HG02678 (cell line): ENCODE data around the gene LOXHD1.

Experiments
- ATAC-seq: cut with Tn5 transposase; IDR thresholded peaks from one replicate; pipeline ENCODE4 v1.9.1; 2021; ENCODE audit warnings: mild to moderate bottlenecking, moderate library complexity; ENCODE audit not compliant: unreplicated experiment

The LOXHD1 gene

DNA sequence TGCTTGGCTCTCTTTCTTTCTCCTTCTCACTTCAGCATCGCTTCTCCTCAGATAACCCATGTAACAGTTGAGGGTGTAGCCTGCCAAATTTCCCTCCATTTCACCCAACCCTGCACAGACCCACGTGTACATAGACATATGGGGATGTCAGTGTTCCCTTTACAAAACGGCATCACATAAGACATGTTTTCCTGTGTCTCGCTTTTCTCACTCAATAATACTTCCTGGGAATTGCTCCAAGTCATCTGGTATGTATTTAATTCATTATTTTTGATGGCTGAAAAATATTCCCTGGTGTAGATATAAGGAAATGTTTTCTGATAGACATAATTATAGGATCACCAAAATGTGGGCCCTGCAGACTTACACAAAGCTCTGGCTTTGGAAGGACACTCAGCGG is 176.8 kb downstream of the LOXHD1 start:
- no peak for ATAC-seq

DNA sequence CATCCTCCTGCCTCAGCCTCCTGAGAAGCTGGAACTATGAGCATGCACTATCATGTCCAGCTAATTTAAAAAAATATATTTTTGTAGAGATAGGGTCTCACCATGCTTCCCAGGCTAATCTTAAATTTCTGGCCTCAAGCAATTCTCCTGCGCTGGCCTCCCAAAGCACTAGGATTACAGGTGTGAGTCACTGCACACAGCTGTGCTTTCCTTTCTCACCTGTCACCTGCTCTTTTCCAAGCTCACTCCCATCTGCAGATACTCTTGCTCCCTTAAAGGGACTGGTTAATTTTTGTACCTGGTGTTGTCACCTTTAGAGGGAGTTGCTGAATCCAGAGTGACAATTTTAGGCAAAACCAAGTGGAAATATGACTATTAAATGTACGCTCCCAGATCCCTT is 178.2 kb downstream of the LOXHD1 start:
- ATAC-seq, result no peak

DNA sequence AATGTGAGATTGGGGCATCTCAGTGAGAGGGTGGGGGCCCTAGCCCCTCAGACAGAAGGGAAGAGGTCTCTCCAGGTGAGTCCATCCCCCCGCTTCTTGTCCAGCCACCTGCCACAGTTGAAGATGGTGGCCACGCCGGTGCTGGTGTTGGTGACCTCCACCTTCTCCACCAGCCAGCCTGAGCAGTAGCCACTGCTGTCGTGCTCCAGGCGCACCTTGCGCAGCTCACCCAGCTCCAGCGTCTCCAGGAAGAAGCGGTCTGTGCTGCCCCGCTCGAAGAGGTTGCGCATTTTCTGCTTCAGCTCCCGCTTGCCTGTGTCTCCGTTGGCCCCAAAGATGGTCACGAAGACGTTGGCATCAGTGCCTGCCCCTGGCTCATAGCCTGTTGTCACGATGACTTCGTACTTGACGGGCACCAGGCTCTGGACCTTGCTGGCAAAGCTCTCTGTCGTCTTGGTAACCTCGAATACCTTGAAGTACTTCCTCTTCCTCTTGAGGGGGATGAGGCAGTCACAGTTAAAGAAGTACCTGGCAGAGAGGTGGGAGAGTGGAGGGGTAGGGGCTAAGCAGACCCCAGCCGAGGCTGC is 179.5 kb downstream of the LOXHD1 start:
- ATAC-seq, result no peak

DNA sequence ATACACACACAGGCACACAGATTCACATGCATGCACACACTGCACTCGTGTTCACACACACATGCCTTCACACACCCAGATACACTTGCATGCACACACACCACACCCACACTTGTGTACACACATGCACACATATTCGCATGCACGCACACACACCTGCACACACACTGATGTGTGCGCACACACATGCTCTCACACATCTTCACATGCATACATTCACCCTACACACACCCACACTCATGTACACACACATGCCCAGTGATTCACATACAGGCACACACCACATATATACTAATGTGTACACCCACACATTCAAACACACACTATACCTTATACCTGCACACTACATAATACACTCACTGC is 181.6 kb downstream of the LOXHD1 start:
- ATAC-seq, result no peak

DNA sequence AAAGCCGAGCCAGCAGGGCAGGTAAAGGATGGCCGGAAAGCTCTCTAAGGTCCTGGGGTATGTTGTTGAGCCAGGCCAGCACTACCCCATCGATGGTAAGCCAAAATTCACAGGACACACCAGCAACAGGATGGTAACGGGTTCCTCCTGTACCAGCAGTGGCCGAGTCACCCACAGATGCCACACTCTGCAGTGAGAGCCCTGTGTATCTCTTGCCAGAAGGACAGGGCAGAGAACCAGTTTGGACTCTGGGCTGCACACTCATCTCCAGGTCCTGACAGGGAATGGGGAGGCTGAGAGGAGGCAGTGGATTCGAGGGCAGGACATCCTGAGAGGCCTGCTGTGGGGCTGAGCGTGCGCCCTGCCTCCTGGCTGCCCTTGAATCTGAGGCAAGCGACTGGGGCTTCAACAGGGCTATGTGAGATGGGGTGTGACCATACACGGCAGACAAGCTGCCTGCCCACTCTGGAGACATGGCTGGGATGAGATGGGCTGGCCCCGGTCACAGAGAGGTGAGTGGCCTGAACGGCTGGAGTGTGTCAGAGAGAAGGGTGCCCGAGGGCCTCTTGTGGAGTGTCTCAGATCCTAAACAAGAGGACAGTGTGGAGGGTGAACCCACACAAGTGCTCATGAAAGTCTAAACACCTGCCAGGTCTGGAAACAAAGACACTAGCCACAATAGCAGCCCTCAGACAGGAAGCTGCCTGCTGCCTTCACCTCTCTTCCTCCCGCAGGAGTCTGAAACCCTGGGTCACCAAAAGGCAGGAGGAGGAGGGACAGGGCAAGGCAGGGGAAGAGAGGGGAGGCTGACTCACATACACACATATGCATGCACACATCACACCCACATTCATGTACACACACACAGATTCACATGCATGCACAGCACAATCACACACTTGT is 182.3 kb downstream of the LOXHD1 start:
- no peak for ATAC-seq

DNA sequence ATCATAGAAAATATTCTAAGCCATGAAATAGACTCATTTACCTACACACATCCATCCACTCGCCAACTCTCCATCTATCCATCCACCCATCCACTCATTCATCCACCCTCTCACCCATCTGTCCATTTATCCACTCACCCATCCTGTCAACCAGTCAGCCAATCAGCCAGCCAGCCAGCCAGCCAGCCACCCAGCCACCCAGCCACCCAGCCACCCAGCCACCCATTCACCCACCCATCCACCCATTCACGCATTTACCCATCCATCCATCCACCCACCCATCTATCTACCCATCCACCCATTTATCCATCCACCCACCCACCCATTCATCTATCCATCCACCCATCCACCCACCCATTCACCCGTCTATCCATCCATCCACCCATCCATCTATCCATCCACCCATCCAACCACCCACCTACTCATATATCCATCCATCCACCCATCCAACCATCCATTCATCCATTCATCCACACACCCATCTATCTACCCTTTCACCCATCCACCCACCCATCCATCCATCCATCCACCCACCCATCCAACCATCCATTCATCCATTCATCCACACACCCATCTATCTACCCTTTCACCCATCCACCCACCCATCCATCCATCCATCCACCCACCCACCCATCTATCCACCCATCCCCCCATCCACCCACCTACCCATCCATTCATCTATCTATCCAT is 185.1 kb downstream of the LOXHD1 start:
- no peak for ATAC-seq

DNA sequence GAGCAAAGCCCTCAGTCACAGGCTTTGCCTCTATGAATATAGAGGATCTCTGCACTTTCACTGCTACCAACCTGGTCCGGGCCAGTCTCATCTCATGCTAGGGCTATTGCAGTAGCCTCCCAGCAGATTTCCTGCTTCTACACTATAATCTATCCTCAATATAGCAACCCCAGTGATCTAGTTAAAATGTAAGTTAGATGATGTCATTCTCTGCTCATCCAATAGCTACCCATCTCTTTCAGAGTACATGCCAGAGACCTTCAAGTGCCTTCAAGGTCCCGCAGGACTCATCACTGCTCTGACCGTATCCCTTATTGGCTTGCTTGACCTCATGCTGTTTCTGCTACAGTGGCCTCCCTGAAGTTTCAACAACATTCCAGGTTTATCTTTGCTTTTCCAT is 186.3 kb downstream of the LOXHD1 start:
- ATAC-seq, result no peak

DNA sequence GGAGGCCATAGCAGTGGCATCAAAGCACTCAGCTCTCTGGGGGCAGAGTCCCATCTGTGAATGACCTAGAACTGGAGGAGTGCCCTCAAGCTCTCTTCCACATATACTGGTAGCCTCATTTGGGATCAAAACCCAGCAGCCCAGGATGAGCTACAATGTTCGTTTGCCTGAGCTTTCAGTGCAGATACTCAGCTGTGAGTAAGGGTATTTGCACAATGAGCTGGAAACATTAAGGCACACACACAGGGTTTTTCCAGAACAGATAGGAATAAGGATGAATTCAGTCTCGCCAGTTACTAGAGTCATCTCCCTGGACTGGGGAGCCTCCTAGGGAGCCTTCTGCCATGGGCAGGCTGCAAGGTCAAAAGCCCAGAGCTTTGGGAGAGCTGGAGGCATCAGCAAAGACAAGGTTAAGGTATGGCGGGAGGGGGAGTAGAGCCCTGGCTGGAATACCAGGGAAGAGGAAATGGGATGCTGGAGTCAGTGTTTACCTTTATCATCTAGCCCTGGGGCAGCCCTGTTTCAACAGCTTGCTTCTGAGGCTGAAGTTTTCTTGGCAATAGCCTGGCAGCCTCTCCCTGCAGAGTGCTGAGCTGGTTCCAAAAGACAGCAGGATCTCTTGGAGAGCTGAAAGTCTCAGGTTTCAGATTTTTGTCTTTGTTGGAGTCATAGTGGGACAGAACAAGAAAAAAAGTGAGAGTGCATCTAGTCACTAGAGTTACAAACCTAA is 187.7 kb downstream of the LOXHD1 start:
- no peak for ATAC-seq

DNA sequence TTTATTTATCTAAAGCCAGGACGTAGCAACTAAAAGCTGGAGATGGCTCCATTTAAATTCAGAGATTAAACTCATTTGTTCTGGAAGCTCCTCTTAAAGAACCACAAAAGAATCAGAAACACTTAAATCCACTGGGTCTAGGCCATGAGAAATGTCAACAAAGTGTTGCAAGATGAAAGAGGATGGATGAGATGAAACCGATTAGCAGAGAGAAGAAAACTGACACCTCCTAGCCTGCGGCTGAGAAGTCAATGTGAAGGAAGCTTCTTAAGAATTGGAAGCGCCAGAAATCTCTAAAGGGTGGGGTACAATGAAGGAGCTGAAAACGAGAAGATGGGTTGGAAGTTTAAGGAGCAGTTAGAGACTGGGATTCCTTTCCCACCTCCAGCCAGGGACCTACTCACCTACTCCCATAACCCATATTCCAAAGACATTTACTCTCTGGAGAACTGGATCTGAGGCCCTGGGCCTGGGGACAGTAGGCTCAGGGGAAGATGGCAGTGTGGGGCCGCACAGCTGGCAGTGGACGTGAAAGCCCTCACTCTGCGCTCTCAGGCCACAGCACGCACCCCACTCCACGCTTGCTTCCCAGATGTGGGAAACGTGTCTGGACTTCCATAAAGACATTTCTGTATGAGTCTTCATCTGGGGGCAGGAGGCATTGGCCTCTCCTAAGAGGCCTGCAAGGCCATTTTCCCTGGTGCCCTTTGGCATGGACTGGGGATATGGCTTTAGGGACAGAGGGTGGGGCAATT is 188.4 kb downstream of the LOXHD1 start:
- no peak for ATAC-seq

DNA sequence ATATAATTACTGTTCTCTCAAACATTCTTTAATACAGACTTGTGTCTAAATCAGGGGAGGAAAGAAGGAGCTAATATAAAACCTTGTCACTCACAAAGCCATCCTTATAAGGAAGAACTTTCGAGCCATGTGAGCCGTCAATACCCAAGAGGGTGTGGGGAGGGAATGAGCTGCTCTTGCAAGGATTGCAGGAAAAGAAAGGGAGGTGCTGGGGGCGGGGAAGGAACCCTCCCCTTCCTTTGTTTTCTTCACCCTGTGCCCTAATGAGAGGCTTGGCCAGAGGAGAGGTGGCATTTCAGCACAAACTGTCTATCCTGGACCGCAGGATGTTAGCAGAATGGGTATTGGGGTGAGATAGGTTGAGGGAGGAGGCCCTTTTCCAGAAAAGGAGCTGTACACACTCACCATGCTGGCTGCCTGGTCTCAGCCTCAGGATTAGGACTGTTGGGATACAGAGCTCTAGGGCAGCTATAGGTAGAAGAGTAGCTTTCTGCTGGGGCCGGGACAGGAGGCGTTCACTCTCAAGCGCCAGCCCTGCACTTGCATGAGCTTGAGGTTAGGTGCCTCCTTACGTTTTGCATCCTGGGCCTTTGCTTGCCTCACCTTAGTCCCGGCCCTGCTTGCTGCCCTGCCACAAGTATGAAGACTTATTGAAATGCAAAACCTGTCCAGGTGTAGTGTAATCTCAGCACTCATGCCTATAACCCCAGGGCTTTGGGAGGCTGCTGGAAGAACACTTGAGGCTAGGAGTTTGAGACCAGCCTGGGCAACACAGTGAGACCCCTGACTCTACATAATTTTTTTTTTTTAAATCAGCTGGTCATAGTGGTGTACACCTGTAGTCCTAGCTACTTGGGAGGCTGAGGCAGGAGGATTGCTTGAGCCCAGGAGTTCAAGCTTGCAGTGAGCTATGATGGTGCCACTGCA is 190.5 kb downstream of the LOXHD1 start:
- ATAC-seq, result no peak

DNA sequence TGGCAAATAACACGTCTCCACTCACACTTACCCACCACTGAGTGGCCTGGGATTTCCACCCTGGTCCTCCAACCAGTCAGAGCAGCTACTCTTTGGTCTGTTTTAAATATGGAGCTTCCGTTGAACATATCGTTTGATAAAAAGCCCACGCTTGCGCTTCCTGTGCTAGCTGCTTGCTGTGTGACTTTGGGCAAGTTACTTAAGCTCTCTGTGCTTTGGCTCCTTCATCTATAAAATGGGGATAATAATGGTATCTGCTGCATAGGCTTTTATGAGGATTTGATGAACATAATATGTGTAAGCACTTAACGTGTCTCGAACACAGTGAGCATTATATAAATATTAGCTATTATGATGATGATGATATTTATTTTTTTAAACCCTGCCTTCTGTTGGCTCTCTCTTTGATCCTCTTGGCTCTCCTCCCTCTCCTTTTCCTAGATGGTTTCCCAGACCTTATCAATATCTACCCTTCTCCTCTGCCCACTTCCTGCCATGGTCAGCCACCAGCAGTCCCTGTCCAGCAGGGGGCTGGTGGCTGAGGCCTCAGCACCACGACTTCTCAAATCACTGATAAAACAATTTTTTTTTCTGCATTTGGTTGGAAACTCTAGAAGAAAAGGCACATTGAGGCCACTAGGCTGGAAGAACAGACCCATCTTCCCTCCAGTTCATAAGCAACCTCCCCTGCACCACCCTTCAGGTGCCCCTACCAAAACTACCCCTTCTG is 191.9 kb downstream of the LOXHD1 start:
- ATAC-seq, result no peak

DNA sequence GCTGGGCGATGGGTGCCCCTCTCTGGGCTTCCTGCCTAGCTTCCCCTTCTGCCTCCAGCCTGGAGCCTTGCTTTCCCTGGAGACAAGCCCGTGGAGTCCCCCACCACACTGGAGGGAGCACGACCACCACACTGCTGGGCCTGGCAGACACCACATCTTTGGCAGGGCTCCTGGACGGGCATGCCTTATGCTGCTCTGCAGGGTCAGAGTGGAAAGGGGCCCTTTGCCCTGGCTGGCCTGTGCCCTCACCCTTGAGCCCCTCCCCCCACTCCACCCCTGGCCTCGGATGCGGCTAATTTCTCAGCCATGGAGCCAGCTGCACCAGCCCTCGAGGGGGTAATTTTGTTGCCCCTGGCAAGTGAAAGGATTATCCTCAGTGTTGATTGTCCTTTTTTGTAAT is 194.5 kb downstream of the LOXHD1 start:
- ATAC-seq, result no peak

DNA sequence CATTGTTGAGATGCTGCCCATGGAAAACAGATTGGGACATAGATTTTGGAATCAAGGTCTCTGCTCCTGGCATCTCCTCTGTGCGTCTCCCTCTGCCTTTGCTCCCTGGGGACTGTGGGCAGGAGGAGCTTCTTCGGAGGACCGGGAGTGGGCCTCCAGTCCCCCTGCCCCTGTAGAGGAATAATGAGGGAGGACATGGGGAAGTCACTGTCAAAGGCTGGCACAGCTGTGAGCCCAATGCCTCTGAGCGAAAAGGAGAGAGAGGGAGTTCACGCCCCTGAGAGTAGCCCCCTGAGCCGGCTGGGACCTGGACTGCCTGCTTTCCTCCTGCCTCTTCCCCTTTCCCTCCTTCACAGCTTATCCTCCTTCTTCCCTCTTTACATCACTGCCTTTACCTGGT is 195.0 kb downstream of the LOXHD1 start:
- no peak for ATAC-seq

DNA sequence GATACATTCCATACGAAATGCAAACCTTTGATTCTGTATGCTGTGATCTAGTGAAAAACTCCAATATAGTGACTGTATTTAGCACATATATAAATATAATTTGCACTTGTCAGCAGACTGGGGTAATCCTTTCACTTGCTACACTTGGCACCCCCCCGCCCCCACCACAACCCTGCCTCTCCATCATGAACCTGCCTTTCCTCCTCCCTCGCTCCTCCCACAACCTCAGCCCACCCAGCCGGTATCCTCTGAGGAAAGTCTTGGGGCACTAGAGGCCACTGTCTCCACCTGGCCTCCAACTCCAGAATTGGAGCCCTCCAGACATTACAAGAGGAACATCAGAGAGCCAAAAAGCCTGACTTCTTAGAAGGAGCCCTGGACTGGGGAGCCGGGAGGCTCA is 196.3 kb downstream of the LOXHD1 start:
- ATAC-seq, result no peak

DNA sequence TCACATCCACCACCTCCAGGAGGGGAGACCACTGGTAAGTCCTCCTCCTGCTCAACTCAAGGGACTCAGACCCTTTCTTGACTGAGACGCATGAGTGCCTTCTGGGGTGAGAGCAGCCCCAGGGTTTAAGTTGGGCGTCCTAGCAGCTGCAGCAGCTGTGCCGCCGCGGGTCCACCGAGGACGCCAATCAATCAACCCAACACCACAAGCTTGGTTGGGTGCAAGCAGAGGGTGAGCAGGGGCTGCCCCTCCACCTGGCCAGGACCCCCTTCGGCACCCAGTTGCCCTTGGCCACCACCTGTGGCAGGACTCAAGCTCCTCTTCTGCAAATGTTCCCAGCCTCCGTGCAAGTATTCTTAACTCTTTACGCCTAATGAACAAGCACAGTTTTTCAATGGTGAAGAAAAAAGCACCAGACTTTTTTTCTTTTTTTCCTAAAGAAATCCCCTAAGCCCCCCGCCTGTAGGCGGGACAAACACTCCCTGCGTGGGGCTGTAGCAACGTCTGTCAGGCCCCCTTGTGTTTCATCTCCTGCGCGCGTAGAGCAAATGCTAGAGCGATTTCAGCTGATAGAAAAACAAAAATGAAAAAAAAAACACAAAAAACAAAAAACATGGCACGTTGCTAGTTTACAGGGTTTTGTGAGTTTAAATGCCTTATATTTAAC is 197.1 kb downstream of the LOXHD1 start:
- no peak for ATAC-seq

DNA sequence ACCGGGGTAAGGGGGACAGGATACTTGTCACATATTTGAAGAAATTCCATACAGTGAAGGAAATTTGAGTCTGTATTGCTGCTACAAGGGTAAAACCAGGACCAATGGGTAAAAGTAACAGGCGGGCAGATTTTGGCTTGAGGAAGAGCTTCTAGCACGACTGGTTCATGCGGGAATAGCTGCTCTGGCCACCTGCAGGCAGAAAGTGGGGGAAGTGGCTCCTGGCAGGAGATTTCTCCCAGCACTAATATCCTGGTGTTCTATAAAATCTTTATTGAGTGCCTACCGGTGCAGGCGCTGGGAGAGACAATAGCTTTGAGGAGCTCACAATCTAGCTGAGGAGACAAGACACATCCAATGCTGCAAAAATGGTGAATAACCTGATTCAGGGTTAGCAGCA is 198.5 kb downstream of the LOXHD1 start:
- no peak for ATAC-seq

DNA sequence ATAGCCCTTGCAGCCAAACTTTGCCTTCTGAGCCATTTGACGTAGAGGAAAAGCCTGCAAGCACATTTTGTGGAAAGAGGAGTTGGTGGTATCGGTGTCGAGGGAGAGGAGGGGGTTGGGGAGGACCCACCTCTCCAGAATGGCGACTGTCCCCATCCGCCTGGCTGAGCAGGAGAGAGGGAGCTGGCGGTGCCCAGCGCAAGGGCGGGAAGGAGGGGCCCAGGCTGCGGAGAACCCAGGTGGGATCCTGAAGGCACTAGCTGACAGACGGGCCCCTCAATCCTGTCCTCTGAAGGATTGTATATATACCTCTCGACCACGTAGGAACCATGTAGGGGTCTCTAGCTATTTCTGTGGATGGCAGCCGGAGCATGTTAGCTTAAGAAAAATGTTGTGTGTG is 200.3 kb downstream of the LOXHD1 start:
- ATAC-seq, result no peak

DNA sequence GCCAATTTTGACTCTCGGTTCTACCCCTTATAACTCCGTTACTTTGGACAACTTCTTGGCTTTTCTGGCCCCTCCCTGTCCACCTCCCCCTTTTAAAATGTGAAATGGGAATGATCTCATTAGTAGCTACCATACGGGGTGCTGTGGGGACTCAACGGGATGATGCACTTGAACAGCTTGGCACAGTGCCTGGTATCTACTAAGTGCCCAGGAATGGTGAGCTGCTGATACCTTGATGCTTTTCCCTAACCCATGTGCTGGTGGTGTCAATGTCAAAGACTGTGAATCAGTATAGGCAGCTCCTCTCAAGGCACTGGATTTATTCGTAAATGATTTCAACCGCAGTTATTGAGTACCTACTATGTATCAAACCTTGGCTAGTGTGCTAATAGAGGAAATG is 204.2 kb downstream of the LOXHD1 start:
- no peak for ATAC-seq
